Posterior vena cava (tissue), 2 donors: ENCODE results near the gene ACSL6. TPM values are rescaled to one million over a fixed set of nuclear protein-coding genes. Genes with fewer than 3 reads are reported as not detected.

Source experiments
- DNase-seq: peaks from one replicate; pipeline ENCODE4 v3.0.0-alpha.2; 2020; ENCODE audit warnings: low spot score
- intact Hi-C, 2 donors: fragments of 100-400 bp; cut with DNase I; formaldehyde crosslinking; loops; one replicate each; pipeline versions ENCODE4 v1.14.1 to v1.14.2; 2022 to 2023
- total RNA-seq, 2 donors: library from RNA; stranded (reverse); fragmentation: NEBNext Ultra II Directional; extraction: Animal tissue kit (Norgen Biotek cat#: 25700); gene quantifications; one replicate each; pipeline ENCODE4 v1.2.1, GENCODE V29; 2021
- donor health status: DM: yes; HTN: yes; CAD: no.
- donor health status: DM: yes; HTN: yes; CAD: no.

Gene ACSL6
- total RNA-seq, 2 donors from 2014 or later = 0.32 to 0.62 TPM

- DNase-seq = no peak
- intact Hi-C loops = no loop called here
Observed at GRCh38 chr5:131968396-131968954, 43.0 kb downstream of the ACSL6 start.

DNA sequence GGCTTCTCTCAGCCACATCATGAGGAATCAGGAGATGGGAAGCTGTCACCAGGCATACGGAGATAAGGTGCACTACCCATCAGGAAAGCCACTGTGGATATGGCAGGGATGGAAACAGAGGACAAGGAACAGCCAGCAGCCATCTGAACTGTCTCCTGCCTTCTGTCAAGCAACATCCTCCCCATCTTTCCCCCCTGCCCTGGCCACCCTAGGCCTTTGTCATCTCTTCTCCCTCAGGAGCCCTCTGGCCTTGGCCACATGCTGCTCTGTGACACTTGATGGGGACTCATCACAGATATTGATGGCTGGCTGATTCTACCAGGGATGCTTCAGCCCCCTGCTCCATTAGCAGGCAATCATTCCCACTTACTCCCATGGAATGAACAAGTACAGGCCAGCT is 44.9 kb downstream of the ACSL6 start:
- no peak for DNase-seq
- intact Hi-C loops = no loop called here

DNA sequence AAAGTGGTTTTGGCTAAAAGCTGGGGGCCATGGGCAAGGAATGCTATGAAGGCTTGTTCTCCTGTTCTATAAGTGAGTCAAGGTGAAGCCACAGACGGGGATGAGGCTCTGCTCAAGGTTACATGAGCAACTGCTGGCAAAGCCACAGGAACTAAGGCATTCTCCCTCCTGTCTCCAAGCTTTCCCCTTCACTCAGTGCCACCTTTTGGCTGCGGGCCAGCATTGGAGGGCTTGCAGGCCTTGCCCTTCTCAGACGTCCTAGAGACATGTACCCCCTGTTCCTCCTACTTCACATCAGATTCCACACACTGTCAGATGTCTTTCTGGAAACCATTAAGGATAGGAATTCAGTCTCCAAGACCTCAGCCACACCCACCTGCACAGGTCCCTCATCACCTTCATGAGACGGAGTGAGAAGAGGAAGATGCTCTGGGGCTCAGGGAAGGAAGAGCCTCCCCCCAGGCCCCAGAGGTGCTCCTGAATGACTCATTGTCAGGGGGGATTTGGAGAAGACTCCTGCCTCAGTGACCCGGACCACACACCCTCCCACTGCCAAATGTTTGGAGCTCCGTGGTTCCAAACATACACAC is 45.5 kb downstream of the ACSL6 start:
- intact Hi-C loops = no loop called here

DNA sequence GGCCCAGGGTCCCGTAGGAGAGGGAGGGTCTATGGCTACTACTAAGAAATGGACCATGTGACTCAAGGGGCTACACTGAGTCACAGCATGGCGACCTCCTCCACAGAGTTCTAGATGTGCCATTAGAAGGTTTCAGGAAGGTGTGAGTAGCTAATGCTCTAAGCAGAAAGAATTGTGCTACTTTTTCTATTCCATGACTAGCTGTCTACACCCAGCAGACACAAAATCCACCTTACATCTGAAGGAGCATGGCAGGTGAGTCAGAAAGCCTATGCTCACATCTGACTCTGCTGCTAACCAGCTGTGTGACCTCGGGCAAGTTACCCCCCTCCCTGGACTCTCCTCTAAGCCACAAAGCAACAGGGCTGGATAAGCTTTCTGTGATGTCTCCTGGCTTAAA is 51.6 kb downstream of the ACSL6 start:
- DNase-seq = no peak
- intact Hi-C loops = no loop called here

More for the DNA sequence above, 45.5 kb downstream of the ACSL6 start:
- no peak for DNase-seq

GRCh38 chr5:131959136-131959535 is 52.3 kb downstream of the ACSL6 start:
- intact Hi-C loops = no loop called here
- no peak for DNase-seq

- intact Hi-C loops = no loop called here
- DNase-seq = no peak
Observed at GRCh38 chr5:131957721-131958441, 53.6 kb downstream of the ACSL6 start.

GRCh38 chr5:131953969-131954368 is 57.5 kb downstream of the ACSL6 start:
- intact Hi-C loops = no loop called here

DNA sequence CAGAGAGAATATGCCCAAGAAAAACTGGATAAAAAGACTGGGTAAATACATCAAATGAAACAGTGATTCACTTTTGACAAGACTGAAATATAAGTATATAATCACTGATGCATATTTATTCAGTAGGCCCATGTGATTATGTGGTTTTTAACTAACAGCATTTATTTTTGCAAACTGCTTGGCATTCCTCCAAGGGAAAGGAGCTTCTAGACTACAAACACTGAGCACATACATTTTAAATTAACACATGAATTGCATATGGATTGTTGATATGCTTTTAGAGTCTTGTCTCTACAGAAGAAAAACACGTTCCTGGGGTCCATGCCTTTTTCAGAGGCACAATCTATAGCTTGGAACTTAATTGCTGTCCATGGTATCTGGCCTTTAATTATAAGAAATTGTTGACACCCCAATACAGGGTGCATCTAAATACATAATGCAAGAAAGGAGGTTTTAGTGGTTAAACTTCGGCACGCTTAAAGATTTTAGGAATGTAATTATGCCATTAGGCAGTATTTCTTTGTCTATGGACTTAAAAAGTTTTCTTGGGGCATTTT is 59.1 kb downstream of the ACSL6 start:
- DNase-seq = no peak
- intact Hi-C loops = no loop called here

More at GRCh38 chr5:131953969-131954368, 57.5 kb downstream of the ACSL6 start:
- DNase-seq = no peak

GRCh38 chr5:131950706-131951105 is 60.8 kb downstream of the ACSL6 start:
- no peak for DNase-seq

GRCh38 chr5:131947445-131947844 is 64.0 kb downstream of the ACSL6 start:
- intact Hi-C loops = no loop called here
- DNase-seq = no peak

More at GRCh38 chr5:131950706-131951105, 60.8 kb downstream of the ACSL6 start:
- intact Hi-C loops = no loop called here

GRCh38 chr5:131945551-131946168 is 65.8 kb downstream of the ACSL6 start, which contains the start of gene MEIKIN:
Gene MEIKIN, minus strand, starts transcription at chr5:131945663. Its CDS starts 158 bp downstream, at chr5:131945505.
- intact Hi-C loops = no loop called here
- DNase-seq = no peak

- intact Hi-C loops = no loop called here
- DNase-seq = no peak
Observed at GRCh38 chr5:131944702-131945550, 66.5 kb downstream of the ACSL6 start.

- DNase-seq = no peak
- intact Hi-C loops = no loop called here
Observed at GRCh38 chr5:131943916-131944315, 67.5 kb downstream of the ACSL6 start.

DNA sequence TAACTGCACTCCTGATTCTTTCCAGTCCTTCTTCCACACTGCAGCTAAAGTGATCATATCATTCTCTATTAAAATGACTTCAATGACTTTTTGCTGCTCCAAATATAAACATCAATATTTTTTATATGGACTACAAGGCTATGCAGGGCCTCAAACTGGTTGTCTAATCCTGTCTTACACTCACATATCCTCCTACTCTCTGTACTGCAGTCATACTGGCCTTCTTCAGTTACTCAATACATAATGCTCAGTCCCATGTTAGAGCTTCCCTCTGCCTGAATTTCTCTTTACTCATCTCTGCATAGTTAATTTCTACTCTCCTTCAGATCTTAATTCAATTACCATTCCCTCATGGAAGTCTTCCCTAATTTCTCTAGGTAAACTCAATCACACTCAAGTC is 69.4 kb downstream of the ACSL6 start:
- DNase-seq = no peak
- intact Hi-C loops = no loop called here

DNA sequence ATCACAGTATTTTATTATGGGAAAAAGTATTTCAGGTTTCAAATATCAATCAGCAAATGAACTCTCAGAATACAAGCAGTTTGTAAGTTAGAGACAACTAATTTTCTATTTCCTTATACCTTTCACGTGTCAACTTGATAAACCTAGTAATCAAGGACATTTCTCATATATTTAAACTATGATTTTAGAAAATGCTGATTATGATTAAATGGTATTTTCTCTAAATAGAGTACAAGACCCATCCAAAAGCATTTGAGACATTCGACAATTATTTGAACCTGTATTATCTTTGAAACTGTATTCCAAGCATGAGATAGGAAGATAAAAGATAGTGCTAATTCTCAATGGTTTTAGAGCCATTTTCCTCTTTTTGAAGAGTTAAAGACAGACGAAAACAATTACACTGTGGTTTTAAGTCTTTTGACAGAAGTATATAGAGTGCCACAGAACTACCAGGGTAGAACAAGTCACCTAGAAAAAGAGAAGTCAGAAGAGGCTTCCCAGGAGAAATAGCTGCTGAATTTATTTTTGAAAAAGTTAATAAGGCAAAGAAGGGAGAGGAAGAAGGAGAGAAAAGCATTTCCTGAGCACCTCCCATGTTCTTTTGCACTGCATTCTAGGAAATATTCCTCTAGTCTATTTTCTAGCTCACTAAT is 71.6 kb downstream of the ACSL6 start:
- DNase-seq = no peak
- intact Hi-C loops = no loop called here

DNA sequence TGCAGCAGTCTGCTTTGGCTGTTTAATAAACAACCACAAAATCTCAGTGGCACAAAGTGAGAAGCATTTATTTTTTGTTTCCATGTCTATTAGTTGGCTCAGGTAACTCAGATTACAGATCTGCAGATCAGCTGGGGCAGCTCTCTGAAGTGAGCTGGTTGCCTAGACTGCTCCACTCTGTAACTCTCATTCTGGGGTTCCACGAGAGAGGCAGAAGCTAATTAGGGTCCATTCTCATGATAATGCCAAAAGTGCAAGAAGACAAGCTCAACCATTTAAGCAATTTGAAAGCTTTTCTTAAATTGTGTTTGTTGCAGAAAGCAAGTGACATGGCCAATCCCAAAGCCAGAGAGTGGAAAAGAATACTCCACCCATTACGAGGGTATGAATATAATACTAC is 79.2 kb downstream of the ACSL6 start:
- no peak for DNase-seq
- intact Hi-C loops = no loop called here

DNA sequence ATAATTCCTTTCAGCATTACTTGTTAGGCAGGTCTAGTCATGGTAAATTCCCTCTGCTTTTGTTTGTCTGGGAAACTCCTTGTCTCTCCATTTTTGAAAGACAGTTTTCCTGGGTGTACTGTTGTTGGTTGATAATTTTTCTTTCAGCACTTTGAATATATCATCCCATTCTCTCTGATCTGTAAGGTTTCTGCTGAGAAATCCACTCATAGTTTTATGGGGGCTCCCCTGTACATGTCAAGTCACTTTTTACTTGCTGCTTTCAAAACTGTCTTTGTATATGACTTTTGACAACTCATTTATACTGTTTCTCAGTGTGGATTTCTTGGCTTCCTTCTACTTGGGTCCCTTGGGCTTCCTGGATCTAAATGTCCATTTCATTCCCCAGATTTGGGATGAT is 82.5 kb downstream of the ACSL6 start:
- intact Hi-C loops = no loop called here
- DNase-seq = no peak

- DNase-seq = no peak
- intact Hi-C loops = no loop called here
Observed at GRCh38 chr5:131926168-131926567, 85.3 kb downstream of the ACSL6 start.

GRCh38 chr5:131916481-131916880 is 95.0 kb downstream of the ACSL6 start:
- no peak for DNase-seq
- intact Hi-C loops = no loop called here
